Mesendoderm (in vitro differentiated cells): ENCODE measurements around the gene OR52A1.

Source experiments
- DNase-seq: peaks from one replicate; pipeline ENCODE4 v3.0.0; 2013
- H2AK5ac ChIP-seq: 2 replicates; pipeline ENCODE4 v1.6.1; 2013; ENCODE audit warnings: low read length, inconsistent platforms
- H2BK120ac ChIP-seq: 2 replicates; pipeline ENCODE4 v1.6.1; 2013; ENCODE audit warnings: low read depth, mild to moderate bottlenecking, low read length, moderate library complexity, mixed read lengths
- H2BK15ac ChIP-seq: replicated peaks from 2 replicates; pipeline ENCODE4 v1.6.1; 2013; ENCODE audit warnings: low read depth, mild to moderate bottlenecking, moderate library complexity
- H2BK5ac ChIP-seq: 2 replicates; pipeline ENCODE4 v1.6.1; 2013; ENCODE audit warnings: low read length, inconsistent platforms
- H3K18ac ChIP-seq: 2 replicates; pipeline ENCODE4 v1.6.1; 2013; ENCODE audit warnings: mild to moderate bottlenecking, low read length, mixed read lengths
- H3K23ac ChIP-seq: one replicate; pipeline ENCODE4 v1.6.1; 2013; ENCODE audit warnings: low read length
- H3K27ac ChIP-seq: 2 replicates; pipeline ENCODE4 v1.5.1; 2013; ENCODE audit warnings: low read depth, mild to moderate bottlenecking, inconsistent platforms, low read length, moderate library complexity
- H3K27me3 ChIP-seq: 2 replicates; pipeline ENCODE4 v1.6.1; 2013; ENCODE audit warnings: low read length, control low read depth, mild to moderate bottlenecking, inconsistent platforms; ENCODE audit not compliant: insufficient read depth, poor library complexity
- H3K36me3 ChIP-seq: 2 replicates; pipeline ENCODE4 v1.6.1; 2013; ENCODE audit warnings: low read length, inconsistent platforms; ENCODE audit not compliant: control insufficient read depth, insufficient read depth
- H3K4ac ChIP-seq: one replicate; pipeline ENCODE4 v1.6.1; 2013; ENCODE audit warnings: low read depth, mild to moderate bottlenecking, low read length, moderate library complexity
- H3K4me1 ChIP-seq: 2 replicates; pipeline ENCODE4 v1.6.1; 2013; ENCODE audit warnings: low read depth, low read length, inconsistent platforms; ENCODE audit not compliant: control insufficient read depth
- H3K4me2 ChIP-seq: 2 replicates; pipeline ENCODE4 v1.6.1; 2013; ENCODE audit warnings: low read length
- H3K4me3 ChIP-seq: 2 replicates; pipeline ENCODE4 v1.5.1; 2013; ENCODE audit warnings: mild to moderate bottlenecking, low read length
- H3K56ac ChIP-seq: one replicate; pipeline ENCODE4 v1.6.1; 2013; ENCODE audit warnings: low read length
- H3K79me1 ChIP-seq: 2 replicates; pipeline ENCODE4 v1.6.1; 2013; ENCODE audit warnings: low read length, inconsistent platforms
- H3K79me2 ChIP-seq: 2 replicates; pipeline ENCODE4 v1.6.1; 2013; ENCODE audit warnings: mild to moderate bottlenecking, low read length; ENCODE audit not compliant: control insufficient read depth, insufficient read depth
- H3K9ac ChIP-seq: 2 replicates; pipeline ENCODE4 v1.6.1; 2013; ENCODE audit warnings: low read length, inconsistent platforms
- H4K5ac ChIP-seq: one replicate; pipeline ENCODE4 v1.6.1; 2013; ENCODE audit warnings: low read length
- H4K8ac ChIP-seq: one replicate; pipeline ENCODE4 v1.6.1; 2013; ENCODE audit warnings: low read depth, mild to moderate bottlenecking, control low read depth, low read length, moderate library complexity
- WGBS: extraction: QIAGEN DNeasy Blood & Tissue Kit; methylation state at CpG from one replicate; pipeline ENCODE4 v1.1.7; 2013; ENCODE audit warnings: low lambda C conversion rate, missing lambda C conversion rate; ENCODE audit not compliant: insufficient coverage; ENCODE audit errors: extremely low coverage; 5-methylcytosine and 5-hydroxymethylcytosine counted together

Gene OR52A1

DNA sequence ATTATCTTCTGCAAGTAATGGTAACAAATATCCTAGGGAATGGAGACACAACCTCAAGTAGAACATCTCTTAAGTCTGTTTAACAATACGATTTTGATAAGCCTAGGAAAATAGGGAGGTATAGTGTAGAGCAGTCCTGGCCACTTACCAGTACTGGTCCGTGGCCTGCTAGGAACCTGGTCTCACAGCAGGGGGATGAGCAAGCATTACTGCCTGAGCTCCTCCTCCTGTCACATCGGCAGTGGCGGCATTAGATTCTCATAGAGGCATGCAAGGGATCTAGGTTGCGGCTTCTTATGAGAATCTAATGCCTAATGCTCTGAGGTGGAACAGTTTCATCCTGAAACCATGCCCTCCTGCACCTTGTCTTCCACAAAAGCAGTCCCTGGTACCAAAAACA lies 41.5 kb upstream of the OR52A1 start:
- Histone ChIP-seq H3K4ac (no peak overlapping the region), H4K8ac (no peak overlapping the region), H3K4me2 (no peak overlapping the region), H2BK5ac (no peak overlapping the region), H3K36me3 (no peaks in the 10 kb centered on the region), H2AK5ac (no peak overlapping the region), H3K4me1 (no peaks in the 10 kb centered on the region), H3K56ac (no peak overlapping the region), H2BK120ac (no peak overlapping the region), H3K23ac (no peak overlapping the region), H4K5ac (no peak overlapping the region), H3K27me3 (no peaks in the 10 kb centered on the region), H3K27ac (no peak overlapping the region), H3K4me3 (no peak overlapping the region), H2BK15ac (no peak overlapping the region), H3K9ac (no peak overlapping the region), H3K79me1 (no peaks in the 10 kb centered on the region), H3K18ac (no peak overlapping the region), H3K79me2 (no peaks in the 10 kb centered on the region)
- WGBS = no CpG with 5 or more reads among the region's 5 CpGs
- DNase-seq = peak; percentile 42

- no CpG with 5 or more reads among the region's 1 CpG for WGBS
- Histone ChIP-seq H4K5ac (no peak overlapping the region), H2BK5ac (no peak overlapping the region), H3K4me2 (no peak overlapping the region), H3K4me3 (no peak overlapping the region), H3K23ac (no peak overlapping the region), H3K36me3 (no peaks in the 10 kb centered on the region), H3K27ac (no peak overlapping the region), H3K56ac (no peak overlapping the region), H4K8ac (no peak overlapping the region), H3K79me2 (no peaks in the 10 kb centered on the region), H3K79me1 (no peaks in the 10 kb centered on the region), H3K9ac (no peak overlapping the region), H2BK120ac (no peak overlapping the region), H2AK5ac (no peak overlapping the region), H3K27me3 (no peaks in the 10 kb centered on the region), H3K4ac (no peak overlapping the region), H3K18ac (no peak overlapping the region), H2BK15ac (no peak overlapping the region), H3K4me1 (no peaks in the 10 kb centered on the region)
- no peak for DNase-seq
These were observed 38.2 kb upstream of the OR52A1 start for GRCh38 chr11:5192738-5193137.

DNA sequence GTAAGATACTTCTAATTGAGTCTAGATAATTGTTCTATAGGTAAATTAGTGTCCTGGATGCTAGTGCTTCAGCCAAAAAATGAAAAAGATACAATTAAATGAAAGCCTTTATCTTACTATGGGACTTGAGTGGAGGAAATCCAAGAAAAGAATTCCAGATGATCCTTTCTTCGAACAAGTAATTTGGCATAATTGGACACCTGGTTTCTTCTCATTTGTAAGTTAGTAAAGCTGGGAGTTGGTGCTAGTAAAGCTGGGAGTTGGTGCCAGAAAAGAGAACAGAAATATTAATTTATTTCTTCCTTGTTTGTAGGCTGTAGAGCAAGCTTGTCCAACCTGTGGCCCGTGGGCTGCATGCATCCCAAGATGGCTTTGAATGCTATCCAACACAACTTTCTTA lies 33.6 kb upstream of the OR52A1 start:
- H2BK15ac ChIP-seq = no peak overlapping the region
- no CpG with 5 or more reads among the region's 2 CpGs for WGBS
- H2BK5ac ChIP-seq = no peak overlapping the region
- no peak overlapping the region for H3K4me2 ChIP-seq
- H3K27me3 ChIP-seq = no peaks in the 10 kb centered on the region
- H3K56ac ChIP-seq = no peak overlapping the region
- no peak overlapping the region for H3K4ac ChIP-seq
- no peak overlapping the region for H2AK5ac ChIP-seq
- no peak for DNase-seq
- no peak overlapping the region for H3K4me3 ChIP-seq
- no peak overlapping the region for H2BK120ac ChIP-seq
- no peaks in the 10 kb centered on the region for H3K36me3 ChIP-seq
- H4K5ac ChIP-seq = no peak overlapping the region
- H3K27ac ChIP-seq = no peak overlapping the region
- H4K8ac ChIP-seq = no peak overlapping the region
- no peak overlapping the region for H3K18ac ChIP-seq
- no peaks in the 10 kb centered on the region for H3K79me1 ChIP-seq
- no peak overlapping the region for H3K23ac ChIP-seq
- no peaks in the 10 kb centered on the region for H3K4me1 ChIP-seq
- no peaks in the 10 kb centered on the region for H3K79me2 ChIP-seq
- no peak overlapping the region for H3K9ac ChIP-seq

DNA sequence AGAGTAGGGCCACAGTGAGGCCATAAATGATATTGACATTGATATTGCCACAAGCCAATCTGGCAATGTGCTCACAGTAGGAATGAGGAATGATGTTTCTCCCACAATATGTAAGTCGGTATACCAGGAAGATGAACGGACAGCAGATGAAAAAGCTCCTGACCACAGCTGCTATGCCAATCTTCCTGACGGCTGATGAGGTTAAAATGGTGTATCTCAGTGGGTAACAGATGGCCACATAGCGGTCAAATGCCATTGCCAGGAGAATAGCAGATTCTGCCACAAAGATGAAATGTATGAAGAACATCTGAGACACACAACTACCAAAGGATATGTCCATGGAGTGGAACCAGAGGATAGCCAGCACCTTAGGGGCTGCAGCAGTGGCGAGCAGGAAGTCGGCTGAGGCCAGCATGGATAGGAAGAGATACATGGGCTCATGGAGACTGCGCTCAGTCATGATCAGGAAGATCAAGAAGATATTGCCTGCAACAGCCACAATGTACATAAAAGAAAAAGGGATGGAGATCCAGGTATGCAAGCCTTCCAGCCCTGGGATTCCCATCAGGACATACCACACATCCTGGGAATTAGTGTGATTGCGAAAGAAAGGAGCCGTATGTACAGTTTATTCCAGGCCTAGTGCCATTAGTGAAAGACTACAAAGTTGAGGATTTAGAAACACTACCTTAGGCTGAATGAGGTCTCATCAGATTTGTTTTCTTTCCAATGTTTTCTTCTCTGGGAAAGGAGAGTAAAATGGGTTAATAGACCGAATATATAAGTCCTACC lies 23.7 kb upstream of the OR52A1 start:
- H3K4ac ChIP-seq = no peak overlapping the region
- H3K27ac ChIP-seq = no peak overlapping the region
- H2BK5ac ChIP-seq = no peak overlapping the region
- no peaks in the 10 kb centered on the region for H3K36me3 ChIP-seq
- H3K27me3 ChIP-seq = no peaks in the 10 kb centered on the region
- no peak overlapping the region for H2BK120ac ChIP-seq
- WGBS = no CpG with 5 or more reads among the region's 10 CpGs
- H4K5ac ChIP-seq = no peak overlapping the region
- H3K4me2 ChIP-seq = no peak overlapping the region
- no peak for DNase-seq
- H2BK15ac ChIP-seq = no peak overlapping the region
- no peak overlapping the region for H3K4me3 ChIP-seq
- no peaks in the 10 kb centered on the region for H3K4me1 ChIP-seq
- H3K23ac ChIP-seq = no peak overlapping the region
- no peak overlapping the region for H3K56ac ChIP-seq
- H3K79me2 ChIP-seq = no peaks in the 10 kb centered on the region
- H3K18ac ChIP-seq = no peak overlapping the region
- H2AK5ac ChIP-seq = no peak overlapping the region
- no peak overlapping the region for H4K8ac ChIP-seq
- H3K9ac ChIP-seq = no peak overlapping the region
- H3K79me1 ChIP-seq = no peaks in the 10 kb centered on the region

GRCh38 chr11:5174934-5175333 lies 20.4 kb upstream of the OR52A1 start:
- no CpG with 5 or more reads among the region's 7 CpGs for WGBS
- no peak overlapping the region for H3K4me3 ChIP-seq
- no peak for DNase-seq

DNA sequence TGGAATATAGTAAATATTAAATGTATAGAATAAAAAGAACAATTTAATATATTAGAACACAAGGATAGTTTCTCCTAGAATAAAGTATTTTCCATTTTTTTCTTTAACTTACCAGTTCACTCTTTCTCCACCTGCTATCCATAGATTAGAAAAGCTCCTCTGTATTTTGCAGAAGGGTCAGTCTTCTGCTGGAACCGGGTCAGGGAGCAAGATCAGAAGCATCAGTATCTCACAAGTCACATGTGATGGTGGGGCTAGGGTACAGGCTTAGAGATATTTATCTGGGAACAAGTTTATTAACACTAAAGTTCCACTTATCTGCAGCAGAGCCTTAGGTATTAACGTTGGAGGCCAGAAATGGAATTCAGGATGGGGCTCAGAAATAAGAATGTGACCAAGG lies 17.3 kb upstream of the OR52A1 start:
- Histone ChIP-seq H4K5ac (no peak overlapping the region), H3K4me1 (no peaks in the 10 kb centered on the region), H3K56ac (no peak overlapping the region), H2BK5ac (no peak overlapping the region), H3K23ac (no peak overlapping the region), H3K18ac (no peak overlapping the region), H3K36me3 (no peaks in the 10 kb centered on the region), H3K4me3 (no peak overlapping the region), H3K79me1 (no peaks in the 10 kb centered on the region), H3K27me3 (no peaks in the 10 kb centered on the region), H3K9ac (no peak overlapping the region), H2AK5ac (no peak overlapping the region), H3K4ac (no peak overlapping the region), H2BK15ac (no peak overlapping the region), H3K79me2 (no peaks in the 10 kb centered on the region), H3K27ac (no peak overlapping the region), H2BK120ac (no peak overlapping the region), H3K4me2 (no peak overlapping the region), H4K8ac (no peak overlapping the region)
- WGBS = no CpG with 5 or more reads among the region's 2 CpGs
- DNase-seq = no peak

More at GRCh38 chr11:5174934-5175333, 20.4 kb upstream of the OR52A1 start:
- Histone ChIP-seq H3K9ac (no peak overlapping the region), H2BK120ac (no peak overlapping the region), H3K4me2 (no peak overlapping the region), H3K4ac (no peak overlapping the region), H2AK5ac (no peak overlapping the region), H3K18ac (no peak overlapping the region), H3K56ac (no peak overlapping the region), H3K27ac (no peak overlapping the region), H3K79me2 (no peaks in the 10 kb centered on the region), H4K8ac (no peak overlapping the region), H3K27me3 (no peaks in the 10 kb centered on the region), H2BK15ac (no peak overlapping the region), H2BK5ac (no peak overlapping the region), H3K23ac (no peak overlapping the region), H4K5ac (no peak overlapping the region), H3K79me1 (no peaks in the 10 kb centered on the region), H3K36me3 (no peaks in the 10 kb centered on the region), H3K4me1 (no peaks in the 10 kb centered on the region)
